SIG-M5 (cell line): Measurements from ENCODE around the gene LRRC75A.
"Not testable (repeated sequence)": the region's sequence is repeated elsewhere in the genome, so short reads cannot be mapped to it uniquely, and the experiment has no call there.

Source experiments
- DNase-seq: peaks from one replicate; lab custom pipeline; 2025; lab: John Stamatoyannopoulos, UW

The LRRC75A gene

GRCh38 chr17:16472539-16472938 lies 19.5 kb downstream of the LRRC75A start:
- no peak for DNase-seq

- no peak for DNase-seq
Observed at GRCh38 chr17:16471295-16471694, 20.7 kb downstream of the LRRC75A start.

- no peak for DNase-seq
Observed at GRCh38 chr17:16470265-16470664, 21.7 kb downstream of the LRRC75A start.

GRCh38 chr17:16468428-16468992 lies 23.5 kb downstream of the LRRC75A start:
- no peak for DNase-seq

GRCh38 chr17:16467886-16468285 lies 24.1 kb downstream of the LRRC75A start:
- no peak for DNase-seq

- no peak for DNase-seq
Observed at GRCh38 chr17:16467044-16467443, 24.9 kb downstream of the LRRC75A start.

- no peak for DNase-seq
Observed at GRCh38 chr17:16466407-16466806, 25.6 kb downstream of the LRRC75A start.

- no peak for DNase-seq
Observed at GRCh38 chr17:16465861-16466338, 26.1 kb downstream of the LRRC75A start.

GRCh38 chr17:16465052-16465312 lies 27.0 kb downstream of the LRRC75A start:
- no peak for DNase-seq

GRCh38 chr17:16464303-16465051 lies 27.5 kb downstream of the LRRC75A start:
- no peak for DNase-seq

GRCh38 chr17:16463358-16464302 lies 28.4 kb downstream of the LRRC75A start:
- no peak for DNase-seq

- no peak for DNase-seq
Observed at GRCh38 chr17:16462070-16462864, 29.7 kb downstream of the LRRC75A start.

- DNase-seq: no peak
Observed at GRCh38 chr17:16461606-16461866, 30.5 kb downstream of the LRRC75A start.

- DNase-seq: no peak
Observed at GRCh38 chr17:16460796-16461605, 31.0 kb downstream of the LRRC75A start.

GRCh38 chr17:16459855-16460550 lies 32.0 kb downstream of the LRRC75A start:
- no peak for DNase-seq

- DNase-seq: no peak
Observed at GRCh38 chr17:16459271-16459670, 32.7 kb downstream of the LRRC75A start.

- DNase-seq: no peak
Observed at GRCh38 chr17:16456742-16457316, 35.2 kb downstream of the LRRC75A start.

GRCh38 chr17:16455997-16456741 lies 35.8 kb downstream of the LRRC75A start:
- DNase-seq: no peak

- DNase-seq: no peak
Observed at GRCh38 chr17:16453493-16453851, 38.5 kb downstream of the LRRC75A start.

GRCh38 chr17:16452268-16452667 lies 39.7 kb downstream of the LRRC75A start:
- DNase-seq: not testable (repeated sequence)
